Suprapubic skin (tissue), 3 donors: ENCODE results near the gene EEF1AKMT4.

Source experiments
- EP300 ChIP-seq: sonication (generic); formaldehyde crosslinking; IDR thresholded peaks from one replicate; pipeline ENCODE4 v1.6.1; 2017; ENCODE audit warnings: antibody characterized with exemption
- TF ChIP-seq, protein P1 (sequence below), 2 donors: fragments of 200-600 bp in 1 of 2; fragments of 450-650 bp in 1 of 2; sonication (generic) in 1 of 2; IDR thresholded peaks; one replicate each; pipeline ENCODE4 v1.5.1; 2016 to 2019; ENCODE audit warnings: antibody characterized with exemption in 2 of 2, mild to moderate bottlenecking in 1 of 2, moderate library complexity in 1 of 2

DNA sequence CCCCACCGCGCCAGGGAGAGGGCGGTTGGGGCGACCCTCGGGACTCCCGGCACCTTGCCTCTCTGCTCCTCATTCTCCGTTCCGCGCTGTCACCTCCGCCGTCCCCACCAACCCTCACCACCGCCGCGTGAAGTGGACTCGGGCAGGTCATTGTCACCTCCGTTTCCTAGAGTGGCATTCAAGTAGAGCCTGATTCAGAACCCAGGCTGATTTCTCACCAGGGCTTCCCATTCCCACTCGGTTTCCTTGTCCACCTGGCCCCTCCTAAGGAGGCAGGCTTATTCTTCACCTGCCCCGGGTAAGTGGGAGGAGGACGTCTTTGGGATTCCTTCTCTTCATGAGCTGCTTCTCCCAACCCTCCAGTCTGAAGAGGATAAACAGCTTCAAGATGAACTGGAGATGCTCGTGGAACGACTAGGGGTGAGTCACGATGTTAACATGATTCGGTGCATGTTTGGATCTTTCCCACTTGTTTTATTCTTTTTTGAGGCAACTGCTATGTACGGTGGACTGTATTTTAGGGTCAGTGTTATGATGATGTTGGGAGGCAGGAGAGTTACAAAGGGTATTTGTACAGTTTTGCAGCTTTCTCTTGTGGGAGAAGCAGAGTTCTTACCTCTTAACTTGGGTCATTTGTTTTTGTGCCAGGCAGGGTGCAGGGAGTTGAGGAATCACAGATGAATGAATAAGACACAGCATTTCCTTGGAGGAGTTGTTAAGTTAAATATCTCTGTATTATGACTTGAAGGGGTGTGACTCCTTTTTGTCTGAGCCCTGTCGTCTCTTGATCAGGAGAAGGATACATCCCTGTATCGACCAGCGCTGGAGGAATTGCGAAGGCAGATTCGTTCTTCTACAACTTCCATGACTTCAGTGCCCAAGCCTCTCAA is 50.3 kb downstream of the EEF1AKMT4 start:
- TF ChIP-seq, protein P1, sequence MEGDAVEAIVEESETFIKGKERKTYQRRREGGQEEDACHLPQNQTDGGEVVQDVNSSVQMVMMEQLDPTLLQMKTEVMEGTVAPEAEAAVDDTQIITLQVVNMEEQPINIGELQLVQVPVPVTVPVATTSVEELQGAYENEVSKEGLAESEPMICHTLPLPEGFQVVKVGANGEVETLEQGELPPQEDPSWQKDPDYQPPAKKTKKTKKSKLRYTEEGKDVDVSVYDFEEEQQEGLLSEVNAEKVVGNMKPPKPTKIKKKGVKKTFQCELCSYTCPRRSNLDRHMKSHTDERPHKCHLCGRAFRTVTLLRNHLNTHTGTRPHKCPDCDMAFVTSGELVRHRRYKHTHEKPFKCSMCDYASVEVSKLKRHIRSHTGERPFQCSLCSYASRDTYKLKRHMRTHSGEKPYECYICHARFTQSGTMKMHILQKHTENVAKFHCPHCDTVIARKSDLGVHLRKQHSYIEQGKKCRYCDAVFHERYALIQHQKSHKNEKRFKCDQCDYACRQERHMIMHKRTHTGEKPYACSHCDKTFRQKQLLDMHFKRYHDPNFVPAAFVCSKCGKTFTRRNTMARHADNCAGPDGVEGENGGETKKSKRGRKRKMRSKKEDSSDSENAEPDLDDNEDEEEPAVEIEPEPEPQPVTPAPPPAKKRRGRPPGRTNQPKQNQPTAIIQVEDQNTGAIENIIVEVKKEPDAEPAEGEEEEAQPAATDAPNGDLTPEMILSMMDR (IDR thresholded peaks at IDR 0.05), result no peak
- no peak for TF ChIP-seq EP300
